ENCODE results near the gene VSNL1.
"Not testable (repeated sequence)": the region's sequence is repeated elsewhere in the genome, so short reads cannot be mapped to it uniquely, and the experiment has no call there.

The VSNL1 gene

DNA sequence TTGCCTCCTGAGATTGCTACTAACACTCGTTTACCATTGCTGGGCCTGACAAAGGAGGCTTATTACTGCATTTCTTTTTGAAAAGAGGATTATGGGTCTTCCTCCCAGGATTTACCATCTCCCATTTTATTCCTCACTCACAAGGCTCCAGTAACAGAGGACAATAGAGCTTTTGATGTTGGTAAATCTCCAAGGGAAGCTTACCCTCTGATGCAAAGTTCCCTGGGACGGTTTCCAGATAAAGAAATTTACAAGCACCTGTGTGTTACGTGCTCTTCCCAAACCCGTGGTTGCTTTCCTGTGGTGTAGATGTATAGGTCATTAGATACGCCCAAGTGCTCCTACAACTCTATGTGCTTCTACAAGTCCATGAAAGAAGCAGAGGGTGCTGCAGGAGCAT, 17.1 kb downstream of the VSNL1 start:
- no peak overlapping the region for H3K4me3 ChIP-seq (ENCODE audit: low read length in 2 of 2)
- peaks cover 0 to 2% of the 10 kb centered on the region in 2 donors for H3K4me1 ChIP-seq (ENCODE audit: control insufficient read depth in 2 of 2, insufficient read depth in 2 of 2, low read length in 2 of 2)
- H3K27ac ChIP-seq (ENCODE audit: low read depth in 2 of 2, low read length in 2 of 2): peak overlapping the region; percentile 13 to 56
- H3K9me3 ChIP-seq (ENCODE audit: control insufficient read depth in 2 of 2, low read length in 2 of 2): no peaks in the 10 kb centered on the region
- H3K36me3 ChIP-seq (ENCODE audit: control insufficient read depth in 2 of 2, insufficient read depth in 2 of 2, low read length in 2 of 2): no peaks in the 10 kb centered on the region
- no peak overlapping the region for H3K9ac ChIP-seq (ENCODE audit: low read depth in 1 of 2, low read length in 2 of 2)
- no peaks in the 10 kb centered on the region for H3K27me3 ChIP-seq (ENCODE audit: control insufficient read depth in 2 of 2, insufficient read depth in 2 of 2, low read length in 2 of 2)

DNA sequence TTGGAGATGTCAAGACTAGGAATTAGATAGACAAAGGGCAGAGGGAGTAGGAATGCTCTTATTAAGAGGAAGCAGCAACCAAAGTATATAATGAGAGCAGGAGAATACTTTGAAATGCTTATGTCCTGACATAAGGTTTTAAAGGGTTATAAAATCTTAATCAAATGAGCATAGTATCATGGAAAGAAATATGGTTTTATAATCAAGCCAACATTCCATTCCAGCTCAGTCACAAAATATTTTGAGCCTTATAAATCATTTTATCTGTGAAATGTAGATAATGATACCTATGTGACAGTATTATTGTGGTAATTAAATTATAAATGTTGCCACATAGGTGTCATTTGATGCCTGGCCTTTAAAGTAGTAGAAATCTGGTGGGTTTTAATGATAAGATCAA, 17.6 kb downstream of the VSNL1 start:
- no peaks in the 10 kb centered on the region for H3K36me3 ChIP-seq (ENCODE audit: control insufficient read depth in 2 of 2, insufficient read depth in 2 of 2, low read length in 2 of 2)
- no peak overlapping the region for H3K4me3 ChIP-seq (ENCODE audit: low read length in 2 of 2)
- H3K27me3 ChIP-seq (ENCODE audit: control insufficient read depth in 2 of 2, insufficient read depth in 2 of 2, low read length in 2 of 2): no peaks in the 10 kb centered on the region
- no peaks in the 10 kb centered on the region for H3K9me3 ChIP-seq (ENCODE audit: control insufficient read depth in 2 of 2, low read length in 2 of 2)
- H3K27ac ChIP-seq (ENCODE audit: low read depth in 2 of 2, low read length in 2 of 2): peak overlapping the region; percentile 13 to 56
- H3K4me1 ChIP-seq (ENCODE audit: control insufficient read depth in 2 of 2, insufficient read depth in 2 of 2, low read length in 2 of 2): peaks cover 0 to 2% of the 10 kb centered on the region in 2 donors
- no peak overlapping the region for H3K9ac ChIP-seq (ENCODE audit: low read depth in 1 of 2, low read length in 2 of 2)

DNA sequence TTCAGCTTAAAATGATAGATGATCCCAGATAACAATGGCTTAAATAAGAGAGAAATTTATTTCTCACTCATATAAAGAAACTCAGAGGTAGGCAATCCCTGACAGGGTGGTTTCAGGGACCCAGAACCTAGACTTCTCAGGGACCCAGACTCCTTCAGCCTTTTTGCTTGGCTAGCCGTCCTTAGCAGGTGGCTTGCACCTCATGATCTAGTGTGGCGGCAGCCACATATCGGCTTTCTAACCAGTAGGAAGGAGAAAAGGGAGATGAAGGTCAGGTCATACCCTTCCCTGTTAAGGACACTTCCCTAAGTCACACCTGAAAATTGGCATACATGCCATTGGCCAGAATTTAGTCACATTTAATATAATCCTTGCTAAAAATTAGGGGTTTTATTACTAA, 18.4 kb downstream of the VSNL1 start:
- Histone ChIP-seq H3K9me3 (ENCODE audit: control insufficient read depth in 2 of 2, low read length in 2 of 2) (no peaks in the 10 kb centered on the region), H3K4me1 (ENCODE audit: control insufficient read depth in 2 of 2, insufficient read depth in 2 of 2, low read length in 2 of 2) (peaks cover 0 to 2% of the 10 kb centered on the region in 2 donors)

DNA sequence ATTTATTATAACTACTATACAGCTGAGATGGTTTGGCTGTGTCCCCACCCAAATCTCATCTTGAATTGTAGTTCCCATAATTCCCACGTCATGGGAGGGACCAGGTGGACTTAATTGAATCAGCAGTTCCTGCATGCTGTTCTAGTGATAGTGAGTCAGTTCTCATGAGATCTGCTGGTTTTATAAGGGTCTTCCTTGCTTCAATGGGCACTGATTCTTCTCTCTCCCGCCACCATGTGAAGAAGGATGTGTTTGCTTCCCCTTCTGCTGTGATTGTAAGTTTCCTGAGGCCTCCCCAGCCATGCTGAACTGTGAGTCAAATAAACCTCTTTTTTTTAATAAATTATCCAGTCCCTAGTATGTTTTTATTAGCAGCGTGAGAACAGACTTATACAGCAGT, 25.2 kb downstream of the VSNL1 start:
- not testable (repeated sequence) for H3K4me1 ChIP-seq (ENCODE audit: control insufficient read depth in 2 of 2, insufficient read depth in 2 of 2, low read length in 2 of 2); H3K27ac ChIP-seq (ENCODE audit: low read depth in 2 of 2, low read length in 2 of 2); H3K9ac ChIP-seq (ENCODE audit: low read depth in 1 of 2, low read length in 2 of 2); H3K27me3 ChIP-seq (ENCODE audit: control insufficient read depth in 2 of 2, insufficient read depth in 2 of 2, low read length in 2 of 2); H3K9me3 ChIP-seq (ENCODE audit: control insufficient read depth in 2 of 2, low read length in 2 of 2); H3K36me3 ChIP-seq (ENCODE audit: control insufficient read depth in 2 of 2, insufficient read depth in 2 of 2, low read length in 2 of 2); H3K4me3 ChIP-seq (ENCODE audit: low read length in 2 of 2)

More for the DNA sequence above, 18.4 kb downstream of the VSNL1 start:
- no peak overlapping the region for H3K27ac ChIP-seq (ENCODE audit: low read depth in 2 of 2, low read length in 2 of 2)
- no peaks in the 10 kb centered on the region for H3K36me3 ChIP-seq (ENCODE audit: control insufficient read depth in 2 of 2, insufficient read depth in 2 of 2, low read length in 2 of 2)
- no peaks in the 10 kb centered on the region for H3K27me3 ChIP-seq (ENCODE audit: control insufficient read depth in 2 of 2, insufficient read depth in 2 of 2, low read length in 2 of 2)
- H3K9ac ChIP-seq (ENCODE audit: low read depth in 1 of 2, low read length in 2 of 2): no peak overlapping the region
- H3K4me3 ChIP-seq (ENCODE audit: low read length in 2 of 2): no peak overlapping the region

DNA sequence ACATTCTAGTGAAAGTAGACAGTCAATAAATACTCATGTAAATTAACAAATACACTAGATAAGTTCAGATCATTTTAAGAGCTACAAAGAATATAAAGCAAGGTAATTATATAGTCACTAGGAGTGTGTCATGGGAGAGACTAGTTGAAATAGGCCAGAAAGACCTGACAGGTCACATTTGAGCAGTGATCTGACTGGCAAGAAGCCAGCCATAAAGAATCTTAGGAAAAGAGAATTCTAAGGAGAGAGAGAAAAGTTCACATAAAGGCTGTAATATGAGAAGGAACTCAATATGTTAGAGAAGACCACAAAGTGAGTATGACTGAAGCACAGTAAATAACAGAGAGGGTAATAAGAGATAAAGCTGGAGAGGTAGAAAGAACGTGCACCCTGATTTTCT, 31.2 kb downstream of the VSNL1 start:
- Histone ChIP-seq H3K9ac (ENCODE audit: low read depth in 1 of 2, low read length in 2 of 2) (no peak overlapping the region), H3K27ac (ENCODE audit: low read depth in 2 of 2, low read length in 2 of 2) (no peak overlapping the region), H3K4me3 (ENCODE audit: low read length in 2 of 2) (no peak overlapping the region), H3K9me3 (ENCODE audit: control insufficient read depth in 2 of 2, low read length in 2 of 2) (no peaks in the 10 kb centered on the region), H3K4me1 (ENCODE audit: control insufficient read depth in 2 of 2, insufficient read depth in 2 of 2, low read length in 2 of 2) (no peaks in the 10 kb centered on the region), H3K36me3 (ENCODE audit: control insufficient read depth in 2 of 2, insufficient read depth in 2 of 2, low read length in 2 of 2) (no peaks in the 10 kb centered on the region), H3K27me3 (ENCODE audit: control insufficient read depth in 2 of 2, insufficient read depth in 2 of 2, low read length in 2 of 2) (no peaks in the 10 kb centered on the region)

DNA sequence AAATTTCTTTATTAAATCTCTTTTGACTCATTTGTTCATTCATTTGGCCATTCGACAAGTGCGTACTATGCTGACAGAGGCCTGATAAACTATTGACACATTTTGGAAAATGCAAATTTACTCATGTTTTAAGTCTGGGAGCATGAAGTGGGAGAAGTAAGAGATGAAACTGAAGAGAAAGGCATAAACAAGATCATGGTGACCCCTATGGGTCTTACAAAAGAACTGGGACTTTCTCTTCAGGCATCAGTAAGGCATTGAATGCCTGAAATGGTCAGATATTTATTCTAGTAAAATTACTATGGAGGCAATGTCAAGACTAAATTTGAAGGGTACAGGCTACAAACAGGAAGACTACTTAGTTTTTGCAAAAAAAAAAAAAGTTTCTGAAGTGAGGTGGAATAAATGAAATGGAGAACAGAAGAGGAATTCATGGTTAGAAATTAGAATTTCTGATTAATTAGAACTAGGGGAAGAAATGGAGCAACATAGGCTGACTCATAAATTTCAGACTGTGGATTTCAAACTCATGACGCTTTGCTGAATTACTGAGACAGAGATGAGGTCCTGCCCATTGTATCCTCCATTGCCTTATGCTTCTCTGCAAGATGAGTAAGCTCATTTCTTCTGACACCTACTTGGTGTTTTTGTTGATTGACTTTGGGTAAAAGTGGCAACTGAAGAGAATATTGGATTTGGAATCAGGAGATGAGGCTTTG, 32.7 kb downstream of the VSNL1 start:
- no peaks in the 10 kb centered on the region for H3K27me3 ChIP-seq (ENCODE audit: control insufficient read depth in 2 of 2, insufficient read depth in 2 of 2, low read length in 2 of 2)
- H3K36me3 ChIP-seq (ENCODE audit: control insufficient read depth in 2 of 2, insufficient read depth in 2 of 2, low read length in 2 of 2): no peaks in the 10 kb centered on the region
- no peaks in the 10 kb centered on the region for H3K4me1 ChIP-seq (ENCODE audit: control insufficient read depth in 2 of 2, insufficient read depth in 2 of 2, low read length in 2 of 2)
- H3K27ac ChIP-seq (ENCODE audit: low read depth in 2 of 2, low read length in 2 of 2): no peak overlapping the region
- H3K9ac ChIP-seq (ENCODE audit: low read depth in 1 of 2, low read length in 2 of 2): no peak overlapping the region
- H3K9me3 ChIP-seq (ENCODE audit: control insufficient read depth in 2 of 2, low read length in 2 of 2): no peaks in the 10 kb centered on the region
- H3K4me3 ChIP-seq (ENCODE audit: low read length in 2 of 2): no peak overlapping the region

DNA sequence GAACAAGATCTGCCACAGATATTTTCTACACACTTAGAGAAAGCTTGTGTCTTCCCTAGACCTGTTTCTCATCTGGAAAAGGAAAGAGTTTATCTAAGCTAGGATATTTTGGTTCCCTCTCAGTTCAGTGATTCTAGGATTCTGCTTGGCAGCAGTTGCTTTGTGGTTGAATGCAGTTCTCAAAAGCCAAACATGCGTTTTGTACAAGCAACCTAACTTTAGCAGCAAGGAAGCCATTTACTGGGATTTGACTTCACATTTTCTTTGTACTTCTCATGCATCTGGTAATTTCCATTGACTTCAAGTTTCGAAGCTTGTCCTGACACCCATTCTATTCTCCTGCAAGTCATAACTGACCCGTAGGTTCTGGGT, 33.3 kb downstream of the VSNL1 start:
- H3K9ac ChIP-seq (ENCODE audit: low read depth in 1 of 2, low read length in 2 of 2): no peak overlapping the region
- H3K4me3 ChIP-seq (ENCODE audit: low read length in 2 of 2): no peak overlapping the region
- no peaks in the 10 kb centered on the region for H3K4me1 ChIP-seq (ENCODE audit: control insufficient read depth in 2 of 2, insufficient read depth in 2 of 2, low read length in 2 of 2)
- H3K36me3 ChIP-seq (ENCODE audit: control insufficient read depth in 2 of 2, insufficient read depth in 2 of 2, low read length in 2 of 2): no peaks in the 10 kb centered on the region
- H3K27ac ChIP-seq (ENCODE audit: low read depth in 2 of 2, low read length in 2 of 2): no peak overlapping the region
- no peaks in the 10 kb centered on the region for H3K27me3 ChIP-seq (ENCODE audit: control insufficient read depth in 2 of 2, insufficient read depth in 2 of 2, low read length in 2 of 2)
- no peaks in the 10 kb centered on the region for H3K9me3 ChIP-seq (ENCODE audit: control insufficient read depth in 2 of 2, low read length in 2 of 2)

DNA sequence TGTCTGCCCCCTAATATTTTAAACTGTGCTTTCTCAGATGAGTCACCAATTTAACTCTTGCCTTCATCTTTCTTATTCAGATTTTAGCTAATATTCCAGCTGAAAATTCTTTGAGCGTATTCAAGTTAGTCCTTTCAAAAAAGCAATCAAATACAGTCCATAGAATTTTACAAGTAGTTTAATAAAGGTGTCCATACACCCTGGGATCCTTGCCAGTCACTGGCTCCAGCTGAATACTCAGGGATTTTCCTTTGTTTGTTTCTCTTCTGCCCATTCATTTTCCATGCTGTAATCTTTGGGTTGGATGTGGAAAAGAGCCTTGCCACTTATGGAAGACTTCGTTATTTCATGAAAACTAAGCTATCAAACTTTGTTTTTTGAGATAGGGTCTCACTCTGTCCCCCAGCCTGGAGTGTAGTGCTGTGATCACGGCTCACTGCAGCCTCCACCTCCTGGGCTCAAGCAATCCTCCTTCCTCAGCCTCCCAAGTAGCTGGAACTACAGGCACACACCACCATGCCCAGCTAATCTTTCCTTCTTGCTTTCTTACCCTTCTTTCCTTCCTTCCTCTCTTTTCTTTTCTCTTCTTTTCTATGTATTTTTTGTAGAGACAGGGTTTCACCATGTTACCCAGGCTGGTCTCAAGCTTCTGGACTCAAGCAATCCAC, 34.0 kb downstream of the VSNL1 start:
- Histone ChIP-seq H3K36me3 (ENCODE audit: control insufficient read depth in 2 of 2, insufficient read depth in 2 of 2, low read length in 2 of 2) (no peaks in the 10 kb centered on the region), H3K27me3 (ENCODE audit: control insufficient read depth in 2 of 2, insufficient read depth in 2 of 2, low read length in 2 of 2) (no peaks in the 10 kb centered on the region), H3K4me1 (ENCODE audit: control insufficient read depth in 2 of 2, insufficient read depth in 2 of 2, low read length in 2 of 2) (no peaks in the 10 kb centered on the region), H3K9ac (ENCODE audit: low read depth in 1 of 2, low read length in 2 of 2) (no peak overlapping the region), H3K4me3 (ENCODE audit: low read length in 2 of 2) (no peak overlapping the region), H3K9me3 (ENCODE audit: control insufficient read depth in 2 of 2, low read length in 2 of 2) (no peaks in the 10 kb centered on the region), H3K27ac (ENCODE audit: low read depth in 2 of 2, low read length in 2 of 2) (no peak overlapping the region)

DNA sequence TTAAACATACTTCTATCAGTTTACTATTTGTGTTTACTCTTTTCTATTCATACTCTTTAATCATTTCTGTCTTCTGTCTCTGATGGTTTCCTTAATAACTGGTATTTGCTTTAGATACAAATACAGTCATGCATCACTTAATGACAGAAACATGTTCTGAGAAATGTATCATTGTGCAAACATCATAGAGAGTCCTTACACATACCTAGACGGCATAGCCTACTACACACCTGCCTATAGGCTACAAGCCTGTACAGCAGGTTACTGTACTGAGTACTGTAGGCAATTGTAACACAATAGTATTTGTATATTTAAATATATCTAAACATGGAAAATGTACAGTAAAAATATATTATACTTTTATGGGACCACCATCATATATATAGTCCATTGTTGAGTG, 36.3 kb downstream of the VSNL1 start:
- Histone ChIP-seq H3K4me3 (ENCODE audit: low read length in 2 of 2) (no peak overlapping the region), H3K4me1 (ENCODE audit: control insufficient read depth in 2 of 2, insufficient read depth in 2 of 2, low read length in 2 of 2) (peaks cover 3 to 6% of the 10 kb centered on the region in 2 donors), H3K9me3 (ENCODE audit: control insufficient read depth in 2 of 2, low read length in 2 of 2) (no peaks in the 10 kb centered on the region), H3K36me3 (ENCODE audit: control insufficient read depth in 2 of 2, insufficient read depth in 2 of 2, low read length in 2 of 2) (no peaks in the 10 kb centered on the region), H3K9ac (ENCODE audit: low read depth in 1 of 2, low read length in 2 of 2) (no peak overlapping the region), H3K27ac (ENCODE audit: low read depth in 2 of 2, low read length in 2 of 2) (no peak overlapping the region), H3K27me3 (ENCODE audit: control insufficient read depth in 2 of 2, insufficient read depth in 2 of 2, low read length in 2 of 2) (no peaks in the 10 kb centered on the region)

DNA sequence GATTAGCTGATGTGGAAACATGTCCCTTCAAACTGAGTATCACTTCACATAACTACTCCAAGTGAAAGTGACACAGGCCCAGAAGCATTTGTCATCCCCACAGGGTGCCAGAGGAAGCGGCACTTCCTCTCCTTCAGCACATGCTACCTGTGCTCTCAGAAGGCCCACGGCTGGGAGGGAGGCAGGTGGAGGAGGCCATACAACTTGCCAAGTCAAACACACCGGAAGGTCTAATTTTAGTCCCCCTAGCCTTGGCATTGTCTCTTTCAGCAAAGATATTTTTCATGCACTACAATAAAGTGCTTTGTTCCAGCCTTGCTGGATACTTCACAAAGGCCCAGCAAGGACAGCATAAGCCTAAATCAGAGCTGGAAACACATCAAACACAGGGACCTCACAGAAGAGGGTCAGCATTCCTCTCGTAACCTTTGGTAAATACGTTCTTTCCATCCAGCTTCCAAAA, 38.0 kb downstream of the VSNL1 start:
- Histone ChIP-seq H3K27ac (ENCODE audit: low read depth in 2 of 2, low read length in 2 of 2) (peak overlapping the region; percentile 10 to 76), H3K36me3 (ENCODE audit: control insufficient read depth in 2 of 2, insufficient read depth in 2 of 2, low read length in 2 of 2) (no peaks in the 10 kb centered on the region), H3K4me3 (ENCODE audit: low read length in 2 of 2) (no peak overlapping the region)

More for the DNA sequence above, 38.0 kb downstream of the VSNL1 start:
- Histone ChIP-seq H3K9me3 (ENCODE audit: control insufficient read depth in 2 of 2, low read length in 2 of 2) (no peaks in the 10 kb centered on the region), H3K4me1 (ENCODE audit: control insufficient read depth in 2 of 2, insufficient read depth in 2 of 2, low read length in 2 of 2) (peaks cover 3 to 6% of the 10 kb centered on the region in 2 donors), H3K9ac (ENCODE audit: low read depth in 1 of 2, low read length in 2 of 2) (no peak overlapping the region), H3K27me3 (ENCODE audit: control insufficient read depth in 2 of 2, insufficient read depth in 2 of 2, low read length in 2 of 2) (no peaks in the 10 kb centered on the region)
